GM18505 (cell line): ENCODE measurements around the gene ANKS1A.

Experiments
- ATAC-seq: cut with Tn5 transposase; IDR thresholded peaks from one replicate; pipeline ENCODE4 v1.9.1; 2021; ENCODE audit not compliant: unreplicated experiment
- POLR2A ChIP-seq: IDR thresholded peaks from 4 replicates; pipeline ENCODE4 v1.6.1; 2011; ENCODE audit warnings: borderline replicate concordance; ENCODE audit not compliant: insufficient read depth, insufficient read length; ENCODE audit errors: extremely low read depth

The ANKS1A gene

DNA sequence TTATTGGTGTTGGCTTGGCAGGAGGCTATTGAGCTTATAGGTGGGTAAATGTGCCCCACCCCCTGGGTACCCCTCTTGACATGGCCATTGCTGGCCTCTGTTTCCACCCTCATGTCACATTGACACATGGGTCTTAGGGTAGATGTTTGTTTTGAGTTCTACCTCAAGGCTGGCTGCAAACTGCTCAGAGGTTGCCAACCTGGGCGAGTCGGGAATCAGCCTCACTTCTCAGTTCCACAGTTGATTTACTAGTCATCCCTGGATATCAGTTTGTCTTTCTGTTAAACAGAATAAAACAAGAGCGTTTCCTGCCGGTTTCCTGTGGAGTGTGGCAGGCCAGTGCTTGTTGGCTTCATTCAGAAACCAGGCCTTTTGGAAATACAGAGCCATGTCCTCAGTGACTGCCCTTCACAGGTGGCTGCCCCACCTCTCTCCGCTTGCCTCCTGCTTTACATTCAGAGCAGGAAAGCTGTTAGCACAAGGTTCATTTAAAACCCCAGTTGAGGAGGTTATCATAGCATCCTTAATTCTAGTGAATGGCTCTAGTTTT, 146.5 kb downstream of the ANKS1A start:
- TF ChIP-seq POLR2A: no peak
- no peak for ATAC-seq

- no peak for ATAC-seq
- no peak for TF ChIP-seq POLR2A
Measured at GRCh38 chr6:35036059-35036827, 147.2 kb downstream of the ANKS1A start.

GRCh38 chr6:35036828-35037663, 148.0 kb downstream of the ANKS1A start:
- no peak for ATAC-seq
- no peak for TF ChIP-seq POLR2A

- ATAC-seq: no peak
- no peak for TF ChIP-seq POLR2A
Measured at GRCh38 chr6:35037664-35038038, 148.6 kb downstream of the ANKS1A start.

DNA sequence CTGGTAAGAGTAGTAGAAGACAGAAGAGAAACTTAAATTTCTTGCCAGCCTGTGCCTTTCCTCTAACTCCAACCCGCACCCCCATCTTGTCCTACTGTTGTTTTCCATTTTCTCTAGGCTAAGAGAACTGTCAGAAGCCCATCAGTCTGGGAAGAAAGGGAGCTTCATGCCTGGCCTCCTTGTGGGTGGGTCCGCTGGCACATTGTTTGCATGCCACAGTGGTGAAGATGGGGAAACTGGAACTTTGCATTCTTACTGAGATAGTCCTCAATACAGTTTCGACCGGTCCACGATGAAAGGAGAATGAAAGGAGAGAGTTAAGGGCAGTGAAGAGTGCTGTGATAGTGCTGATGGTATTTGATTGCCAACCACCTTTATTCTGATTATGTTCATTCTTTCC, 149.0 kb downstream of the ANKS1A start:
- no peak for TF ChIP-seq POLR2A
- ATAC-seq: no peak

- ATAC-seq: no peak
- TF ChIP-seq POLR2A: no peak
Measured at GRCh38 chr6:35040398-35040797, 151.3 kb downstream of the ANKS1A start.

GRCh38 chr6:35041086-35041861, 152.2 kb downstream of the ANKS1A start:
- no peak for TF ChIP-seq POLR2A
- ATAC-seq: no peak

- TF ChIP-seq POLR2A: no peak
- no peak for ATAC-seq
Measured at GRCh38 chr6:35042031-35042815, 153.2 kb downstream of the ANKS1A start.

DNA sequence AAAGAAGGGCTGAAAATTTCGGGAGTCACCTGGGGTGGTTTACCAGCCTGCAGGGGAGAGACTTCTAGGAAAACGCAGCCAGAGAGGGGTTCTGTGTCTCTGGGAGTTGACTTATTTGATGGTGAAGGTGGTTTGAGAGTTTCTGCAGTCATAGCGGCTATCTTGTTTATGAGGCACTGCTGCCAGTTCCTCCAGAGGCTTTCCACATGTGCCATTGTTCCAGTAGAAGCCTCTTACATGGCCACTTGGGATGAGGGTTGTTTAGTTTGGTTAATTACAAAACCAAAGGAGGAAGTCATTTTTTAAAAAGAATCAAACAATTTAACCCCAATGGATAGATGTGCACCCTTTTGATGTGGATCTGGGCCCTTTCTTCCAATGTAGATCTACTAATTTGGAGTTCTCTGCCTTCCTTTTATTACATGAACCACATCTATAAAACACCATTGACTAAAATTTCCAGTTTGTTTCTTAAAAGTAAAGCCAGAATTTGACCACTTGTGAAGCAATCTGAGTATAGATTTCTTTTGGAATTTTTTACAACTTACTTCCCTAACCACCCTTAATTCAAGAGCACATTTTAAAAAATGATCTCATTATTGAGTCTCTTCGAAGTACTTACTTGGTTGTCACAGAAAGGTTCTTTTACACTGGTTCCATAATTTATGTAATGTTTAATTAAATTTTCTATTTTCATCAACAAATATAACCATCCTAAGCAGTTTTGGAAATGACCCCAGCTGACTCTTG, 154.5 kb downstream of the ANKS1A start:
- no peak for TF ChIP-seq POLR2A
- ATAC-seq: no peak

- TF ChIP-seq POLR2A: no peak
- ATAC-seq: no peak
Measured at GRCh38 chr6:35044145-35044745, 155.2 kb downstream of the ANKS1A start.

DNA sequence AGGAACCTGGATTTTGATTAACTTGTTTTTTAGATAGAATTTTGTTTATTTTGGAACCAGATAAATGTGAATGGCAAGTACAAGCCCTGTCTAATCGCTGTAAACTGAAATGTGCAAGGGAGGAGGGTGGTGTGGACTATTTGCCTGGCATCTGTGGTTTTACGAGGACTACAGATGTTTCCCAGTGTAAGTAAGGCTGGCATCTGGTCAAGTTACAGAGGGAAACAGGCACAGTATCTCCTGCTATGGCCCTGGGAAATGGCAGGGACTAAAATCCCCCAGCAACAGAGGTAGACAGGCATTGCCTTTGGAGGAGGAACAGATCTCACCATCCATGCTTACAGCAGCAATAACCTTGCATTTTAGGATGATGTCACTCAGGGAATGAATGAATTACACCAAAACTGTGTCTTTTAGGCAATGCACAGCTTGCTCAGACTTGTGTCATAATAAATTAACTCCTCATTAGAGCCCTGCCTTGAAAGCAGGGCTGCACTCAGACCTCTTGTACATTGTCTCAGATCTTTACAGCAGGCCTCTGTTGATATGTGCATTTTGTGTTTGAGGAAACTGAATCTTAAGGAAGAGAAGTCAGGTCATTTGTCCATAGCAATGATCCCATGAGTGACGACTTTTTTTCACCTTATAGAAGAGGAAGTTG, 155.8 kb downstream of the ANKS1A start:
- ATAC-seq: no peak
- no peak for TF ChIP-seq POLR2A

GRCh38 chr6:35046103-35046502, 157.0 kb downstream of the ANKS1A start:
- ATAC-seq: no peak
- no peak for TF ChIP-seq POLR2A

DNA sequence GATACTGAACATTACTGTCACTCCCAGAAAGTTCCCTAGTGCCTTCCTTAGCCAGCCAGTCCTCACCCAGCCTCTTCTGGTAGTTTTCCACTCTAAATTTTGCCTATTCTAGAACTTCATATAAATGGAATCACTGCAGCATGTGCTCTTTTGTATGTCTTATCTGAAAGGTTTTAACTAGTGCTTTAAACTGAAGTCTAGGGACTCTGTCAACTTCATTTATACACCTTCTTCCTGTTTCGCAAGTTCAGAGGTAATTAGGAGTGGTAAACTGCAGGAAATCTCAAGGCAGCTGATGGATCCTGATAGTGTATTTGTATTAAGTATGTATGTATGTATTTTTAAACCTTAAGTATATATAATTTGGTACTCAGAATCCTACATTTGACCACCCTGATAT, 157.8 kb downstream of the ANKS1A start:
- no peak for TF ChIP-seq POLR2A
- ATAC-seq: no peak
